Breast epithelium (tissue), 3 donors: ENCODE measurements around the gene TMEM150C.

Experiments
- CTCF ChIP-seq, 3 donors: fragments of 450-650 bp; IDR thresholded peaks; one replicate each; pipeline ENCODE4 v1.5.1; 2016 to 2017; ENCODE audit warnings: antibody characterized with exemption in 3 of 3, mild to moderate bottlenecking in 3 of 3, moderate library complexity in 3 of 3
- POLR2AphosphoS5 ChIP-seq, 3 donors: sonication (generic); formaldehyde crosslinking; IDR thresholded peaks; one replicate each; pipeline ENCODE4 v1.6.1; 2017; ENCODE audit warnings: antibody characterized with exemption in 3 of 3

- TF ChIP-seq CTCF (IDR thresholded peaks at IDR 0.05) (no peak), POLR2AphosphoS5 (IDR thresholded peaks at IDR 0.05) (no peak)
Observed at GRCh38 chr4:82555276-82555675, 6.5 kb downstream of the TMEM150C start.
